HG02798 (cell line): ENCODE data around the gene PRMT7.

Source experiments
- ATAC-seq: cut with Tn5 transposase; IDR thresholded peaks from one replicate; pipeline ENCODE4 v1.9.1; 2021; ENCODE audit warnings: mild to moderate bottlenecking; ENCODE audit not compliant: unreplicated experiment, poor library complexity

PRMT7 gene

GRCh38 chr16:68310774-68311511, at the start of gene PRMT7, which contains the start of gene SLC7A6OS:
TSS of gene PRMT7 (plus strand) at chr16:68311019. CDS start at chr16:68315980, 4,961 bp downstream.
TSS of gene SLC7A6OS (minus strand) at chr16:68310946. CDS start at chr16:68310926, 20 bp downstream.
- ATAC-seq, result peak; percentile 97

GRCh38 chr16:68263559-68264127, 47.2 kb upstream of the PRMT7 start:
- no peak for ATAC-seq

- ATAC-seq, result peak; percentile 73
These were observed 46.4 kb upstream of the PRMT7 start, which contains the start of gene SLC7A6 for GRCh38 chr16:68264128-68265077. TSS of gene SLC7A6 (plus strand) at chr16:68264526. CDS start at chr16:68274727, 10,201 bp downstream.

GRCh38 chr16:68265078-68265920, 45.5 kb upstream of the PRMT7 start:
- ATAC-seq, result no peak

GRCh38 chr16:68267612-68268405, 43.0 kb upstream of the PRMT7 start:
- no peak for ATAC-seq

GRCh38 chr16:68269793-68270192, 41.0 kb upstream of the PRMT7 start:
- no peak for ATAC-seq

- no peak for ATAC-seq
These were observed 40.5 kb upstream of the PRMT7 start for GRCh38 chr16:68270353-68270752.

GRCh38 chr16:68272507-68273209, 38.2 kb upstream of the PRMT7 start:
- no peak for ATAC-seq

GRCh38 chr16:68273459-68273858, 37.4 kb upstream of the PRMT7 start:
- ATAC-seq, result no peak

GRCh38 chr16:68273896-68274295, 36.9 kb upstream of the PRMT7 start:
- no peak for ATAC-seq

GRCh38 chr16:68274441-68274840, 36.4 kb upstream of the PRMT7 start:
- ATAC-seq, result no peak

- peak; percentile 84 for ATAC-seq
These were observed 35.1 kb upstream of the PRMT7 start for GRCh38 chr16:68275611-68276191.

- ATAC-seq, result no peak
These were observed 34.6 kb upstream of the PRMT7 start for GRCh38 chr16:68276223-68276622.

- ATAC-seq, result no peak
These were observed 30.9 kb upstream of the PRMT7 start for GRCh38 chr16:68279726-68280558.

GRCh38 chr16:68281368-68282063, 29.3 kb upstream of the PRMT7 start:
- ATAC-seq, result no peak

- no peak for ATAC-seq
These were observed 28.8 kb upstream of the PRMT7 start for GRCh38 chr16:68282064-68282452.

- ATAC-seq, result no peak
These were observed 27.5 kb upstream of the PRMT7 start for GRCh38 chr16:68283346-68283745.
